GM19238 (cell line): ENCODE measurements around the gene ARMS2.

Source experiments
- DNase-seq: peaks from one replicate; pipeline ENCODE4 v3.0.0; 2011; ENCODE audit warnings: low spot score; ENCODE audit not compliant: insufficient read length

Gene ARMS2, protein sequence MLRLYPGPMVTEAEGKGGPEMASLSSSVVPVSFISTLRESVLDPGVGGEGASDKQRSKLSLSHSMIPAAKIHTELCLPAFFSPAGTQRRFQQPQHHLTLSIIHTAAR

DNA sequence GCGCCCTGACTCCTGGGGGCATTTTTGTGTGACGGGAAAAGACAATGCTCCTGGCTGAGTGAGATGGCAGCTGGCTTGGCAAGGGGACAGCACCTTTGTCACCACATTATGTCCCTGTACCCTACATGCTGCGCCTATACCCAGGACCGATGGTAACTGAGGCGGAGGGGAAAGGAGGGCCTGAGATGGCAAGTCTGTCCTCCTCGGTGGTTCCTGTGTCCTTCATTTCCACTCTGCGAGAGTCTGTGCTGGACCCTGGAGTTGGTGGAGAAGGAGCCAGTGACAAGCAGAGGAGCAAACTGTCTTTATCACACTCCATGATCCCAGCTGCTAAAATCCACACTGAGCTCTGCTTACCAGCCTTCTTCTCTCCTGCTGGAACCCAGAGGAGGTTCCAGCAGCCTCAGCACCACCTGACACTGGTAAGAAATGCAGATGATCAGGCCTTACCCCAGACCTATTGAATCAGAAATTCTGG lies at the start of gene ARMS2:
TSS of gene ARMS2 (plus strand) at position 51 of the 478 bp plus-strand sequence. CDS start at position 126, 75 bp downstream.
- DNase-seq, result no peak

DNA sequence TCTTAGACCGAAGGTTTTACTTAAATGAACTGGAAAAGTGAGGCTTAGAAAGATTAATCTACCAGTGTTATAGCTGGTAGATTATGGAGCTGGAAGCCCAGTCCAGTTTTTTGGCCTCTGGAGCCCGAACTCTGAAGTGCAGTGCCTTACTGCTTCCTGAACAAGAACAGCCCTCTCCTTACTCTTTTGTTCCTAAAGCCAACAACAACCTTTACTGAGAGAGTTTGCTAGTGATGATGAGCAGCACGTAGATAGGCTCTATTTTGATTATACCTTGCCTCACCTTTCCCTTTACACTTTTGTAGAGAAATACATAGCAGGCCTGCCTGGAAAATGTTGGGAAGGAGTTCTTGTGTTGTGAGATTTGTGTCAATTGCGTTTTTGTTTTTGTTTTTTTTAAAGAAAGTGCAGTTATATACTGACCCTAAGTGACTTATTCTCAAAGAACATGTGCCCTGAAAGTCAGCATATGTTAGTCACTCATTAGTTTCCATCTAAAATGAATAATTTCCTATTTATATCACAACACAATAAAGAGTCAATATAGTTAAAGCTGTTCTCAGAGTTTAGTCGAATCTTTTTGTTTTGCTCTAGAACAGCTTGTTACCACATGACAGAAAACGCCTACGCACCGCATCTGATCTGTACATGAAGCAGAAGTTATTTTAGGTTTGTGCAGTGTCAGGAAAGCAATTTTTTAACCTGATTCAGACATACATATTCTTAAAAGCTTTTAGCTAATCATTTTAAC lies 46.9 kb upstream of the ARMS2 start:
- no peak for DNase-seq

DNA sequence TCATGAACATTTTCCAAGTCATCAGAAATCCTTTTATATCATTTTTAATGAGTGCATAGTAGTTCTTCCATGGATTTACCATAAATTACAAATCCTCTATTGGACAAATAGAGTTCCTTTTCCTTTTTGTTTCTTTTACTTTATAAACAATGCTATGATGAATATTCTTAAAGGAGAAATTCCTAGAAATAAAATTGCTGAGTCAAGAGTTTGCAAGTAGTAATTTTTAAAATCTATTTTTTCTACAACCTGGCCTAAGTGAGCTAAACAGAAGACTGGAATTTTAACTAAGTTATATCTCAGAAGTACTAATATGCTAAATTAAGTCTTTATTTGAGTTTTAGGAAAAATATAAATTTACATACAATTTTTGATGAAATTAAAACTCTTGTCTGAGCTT lies 41.1 kb upstream of the ARMS2 start:
- DNase-seq, result no peak

DNA sequence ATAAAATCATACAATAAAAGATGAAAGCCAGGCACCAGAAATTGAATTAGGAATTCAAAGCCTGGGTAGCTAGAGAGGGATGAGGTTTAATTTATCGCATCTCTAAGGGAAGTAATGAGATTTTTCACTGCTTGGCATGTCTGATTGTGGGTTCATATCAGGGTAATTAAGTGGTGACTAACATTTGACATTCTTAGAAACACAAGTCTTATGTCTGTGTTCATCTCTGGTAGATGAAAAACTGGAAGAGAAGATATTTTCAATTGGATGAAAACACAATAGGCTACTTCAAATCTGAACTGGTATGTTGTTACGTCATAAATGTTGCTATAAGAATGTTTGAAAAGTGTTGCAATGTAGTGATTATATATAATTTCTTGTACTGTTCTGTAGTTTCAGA lies 36.8 kb upstream of the ARMS2 start:
- DNase-seq, result no peak

DNA sequence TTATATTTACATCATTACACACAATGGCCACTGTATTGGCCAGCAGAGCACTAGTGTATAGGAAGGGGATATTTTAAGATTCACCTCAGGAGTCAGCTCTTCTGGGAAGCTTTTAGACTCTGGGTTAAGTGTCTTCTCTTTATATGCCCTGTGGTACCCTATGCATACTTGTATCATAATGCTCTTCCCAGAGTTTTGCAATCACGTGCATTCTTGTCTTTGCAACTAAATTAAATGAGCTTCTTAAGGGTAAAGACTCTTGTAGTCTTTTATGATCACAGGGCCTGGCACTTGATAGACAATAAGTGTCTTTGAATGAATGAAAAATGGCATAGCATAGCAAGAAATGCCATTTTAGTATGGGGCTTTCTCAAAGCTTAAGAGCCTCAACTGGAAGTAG lies 35.4 kb upstream of the ARMS2 start:
- no peak for DNase-seq

DNA sequence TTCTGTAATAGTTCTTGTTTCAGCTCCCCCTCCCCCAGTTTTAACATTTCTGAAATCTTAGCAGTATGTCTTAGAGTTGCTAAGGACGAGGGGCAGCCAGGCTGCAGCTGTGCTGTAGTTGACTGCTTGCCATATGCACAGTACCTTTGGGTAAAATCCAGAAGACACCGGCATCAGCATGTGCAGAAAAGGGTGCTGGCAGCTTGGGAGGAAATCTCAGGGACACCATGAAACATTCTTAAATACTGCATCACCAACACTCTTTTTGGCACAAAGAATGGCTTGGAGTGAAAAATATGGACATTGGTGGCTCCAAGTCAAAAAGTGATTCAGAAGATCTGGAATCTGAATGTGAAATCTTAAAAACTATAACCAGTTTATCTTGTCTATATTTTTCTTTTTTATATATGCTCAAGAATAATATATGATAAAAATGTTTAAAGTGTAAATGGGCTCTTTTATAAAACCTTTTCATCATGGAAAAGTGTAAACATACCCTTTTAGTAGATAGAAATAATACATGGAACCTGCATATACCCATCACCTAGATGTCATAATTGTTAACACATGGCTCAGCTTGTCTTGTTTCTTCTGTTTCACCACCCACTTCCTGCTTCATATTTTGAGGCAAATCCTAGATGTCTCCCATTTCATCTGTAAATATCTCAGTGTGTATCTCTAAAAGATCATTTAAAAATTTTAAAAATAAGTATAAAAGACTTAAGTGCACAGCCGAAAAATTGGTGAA lies 34.4 kb upstream of the ARMS2 start:
- no peak for DNase-seq

DNA sequence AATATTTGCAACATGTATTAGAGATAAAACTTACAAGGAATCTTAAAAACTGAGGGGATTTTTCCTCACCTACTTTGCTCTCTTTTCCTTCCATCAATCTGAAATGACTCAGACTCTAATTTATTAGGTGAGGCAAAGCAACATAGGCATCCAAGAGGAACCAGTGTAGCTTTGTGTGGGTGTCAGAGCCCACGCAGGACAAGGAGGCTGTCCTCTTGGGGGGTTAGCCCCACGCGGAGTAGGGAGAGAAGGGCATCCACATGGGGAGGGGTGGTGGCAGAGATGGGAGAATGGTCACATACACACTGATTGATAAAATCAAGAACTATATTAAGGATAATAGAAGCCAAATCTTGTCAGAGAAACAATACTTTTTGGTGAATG lies 33.8 kb upstream of the ARMS2 start:
- no peak for DNase-seq

DNA sequence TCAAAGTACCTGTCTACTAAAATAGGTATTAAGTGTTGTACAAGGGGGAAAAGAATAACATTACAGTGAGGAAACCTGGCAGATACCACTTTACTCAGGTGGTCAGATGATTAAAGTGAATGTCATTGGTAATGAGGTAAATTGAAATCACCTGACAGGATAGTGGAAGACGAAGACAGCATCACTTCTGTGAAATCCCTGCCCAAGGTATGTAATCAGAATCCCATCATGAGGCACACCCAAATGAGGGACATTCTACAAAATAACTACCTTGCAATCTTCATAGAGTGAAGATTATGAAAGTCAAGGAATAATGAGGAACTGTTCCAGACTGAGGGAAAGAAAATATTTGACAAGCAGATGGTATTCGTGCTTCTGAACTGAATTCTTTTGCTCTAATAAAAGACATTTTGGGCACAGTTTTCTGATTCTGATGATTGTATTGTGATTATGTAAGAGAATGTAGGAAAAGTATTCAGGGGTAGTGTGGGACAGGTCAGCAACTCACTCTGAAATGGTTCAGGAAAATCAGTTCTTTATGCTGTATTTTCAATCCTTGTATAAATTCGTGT lies 33.3 kb upstream of the ARMS2 start:
- no peak for DNase-seq

DNA sequence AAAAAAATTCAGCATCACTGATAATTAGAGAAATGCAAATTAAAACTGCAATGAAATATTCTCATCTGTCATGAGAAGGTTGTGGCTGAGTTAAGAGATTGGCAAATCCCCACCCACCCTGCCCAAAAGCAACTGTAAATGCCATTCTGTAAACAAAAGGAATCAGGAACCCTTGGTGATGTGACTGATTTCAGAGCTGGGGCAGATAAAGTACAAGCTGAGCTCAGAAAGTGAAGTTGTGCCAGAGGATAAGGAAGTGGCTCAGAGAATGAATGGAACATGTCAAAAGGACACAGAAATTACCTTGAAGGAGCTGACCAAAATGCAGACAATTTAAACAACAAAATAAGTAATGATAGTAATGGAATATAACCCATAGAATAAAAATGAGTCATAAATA lies 32.7 kb upstream of the ARMS2 start:
- DNase-seq, result no peak

DNA sequence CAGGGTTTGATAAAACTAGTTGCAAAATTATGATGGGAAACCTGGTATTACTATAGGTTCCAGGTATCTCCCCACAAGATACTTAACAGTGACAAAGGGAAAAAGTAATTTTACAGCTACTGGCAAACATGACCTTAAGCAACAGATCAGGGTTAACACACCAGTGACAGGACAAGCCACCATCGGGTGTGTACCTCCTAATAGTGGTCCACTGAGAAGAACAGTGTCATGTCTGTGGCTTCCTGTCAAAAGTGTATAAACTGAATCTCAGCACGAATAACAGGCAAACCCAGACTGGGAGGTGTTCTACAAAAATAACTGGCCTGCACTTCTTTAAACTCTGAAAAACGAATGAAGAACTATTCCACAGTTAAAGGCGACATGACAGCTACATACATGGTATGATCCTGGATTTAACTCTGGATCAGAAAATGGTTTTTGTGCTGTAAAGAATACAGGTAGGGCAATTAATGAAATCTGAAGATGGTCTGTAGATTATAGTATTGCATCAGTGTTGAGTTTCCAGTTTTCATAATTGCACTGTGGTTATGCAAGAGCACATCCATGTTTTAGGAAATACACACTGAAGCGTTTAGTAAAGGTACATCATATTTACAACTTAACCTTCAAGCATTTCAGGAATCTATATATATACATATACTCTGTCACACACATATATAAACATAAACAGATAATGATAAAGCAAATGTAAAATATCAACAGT lies 32.0 kb upstream of the ARMS2 start:
- DNase-seq, result no peak

DNA sequence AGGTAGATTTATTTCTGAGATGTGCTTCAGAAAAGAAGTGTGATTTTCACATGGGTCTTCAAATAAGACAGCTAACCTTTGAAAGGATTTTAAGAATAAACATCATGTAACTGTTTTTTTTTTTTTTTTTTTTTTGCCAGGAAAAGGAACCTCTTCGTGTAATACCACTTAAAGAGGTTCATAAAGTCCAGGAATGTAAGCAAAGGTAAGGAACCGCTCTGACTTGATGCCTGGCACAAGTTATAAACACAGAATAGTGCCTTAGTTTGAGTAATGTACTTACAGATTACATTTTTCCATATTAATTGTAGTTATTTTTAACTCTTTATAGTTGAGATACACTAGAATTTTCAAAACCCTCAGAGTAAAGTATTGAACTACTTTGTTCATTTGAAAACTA lies 30.4 kb upstream of the ARMS2 start:
- no peak for DNase-seq

DNA sequence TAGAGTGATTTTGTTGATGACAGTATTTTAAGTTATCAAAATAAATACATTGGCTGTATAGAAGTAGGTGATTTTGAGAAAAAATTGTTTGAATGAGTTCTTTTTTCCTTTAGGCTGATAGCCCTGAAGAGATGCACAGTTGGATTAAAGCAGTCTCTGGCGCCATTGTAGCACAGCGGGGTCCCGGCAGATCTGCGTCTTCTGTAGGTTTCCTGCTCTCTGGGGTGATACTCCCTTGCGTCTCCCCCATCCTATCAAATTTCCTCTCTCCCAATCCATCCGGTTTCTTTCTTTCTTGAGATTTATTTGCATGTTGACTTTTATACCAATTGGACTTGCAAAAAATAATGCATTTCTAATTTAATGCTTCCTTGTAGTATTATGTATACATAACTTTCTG lies 27.6 kb upstream of the ARMS2 start:
- no peak for DNase-seq

DNA sequence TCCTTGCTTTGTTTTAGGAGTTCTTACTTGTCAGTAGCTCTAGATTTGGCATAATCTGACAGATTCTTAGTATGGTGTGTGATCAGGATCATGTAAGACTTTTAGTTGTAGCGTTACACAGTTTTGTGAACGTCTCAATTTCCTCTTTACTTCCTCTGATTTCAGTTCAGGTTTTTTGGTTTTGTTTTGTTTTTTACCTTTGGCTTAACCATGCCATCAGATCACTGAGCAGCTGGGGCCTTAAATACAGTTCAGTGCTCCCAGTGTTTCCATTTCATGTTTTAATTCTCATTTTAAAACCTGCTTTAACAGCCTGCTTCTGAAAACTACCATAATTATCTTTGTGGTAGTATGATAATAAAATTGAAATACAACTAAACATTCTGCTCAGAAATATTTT lies 27.2 kb upstream of the ARMS2 start:
- DNase-seq, result no peak

DNA sequence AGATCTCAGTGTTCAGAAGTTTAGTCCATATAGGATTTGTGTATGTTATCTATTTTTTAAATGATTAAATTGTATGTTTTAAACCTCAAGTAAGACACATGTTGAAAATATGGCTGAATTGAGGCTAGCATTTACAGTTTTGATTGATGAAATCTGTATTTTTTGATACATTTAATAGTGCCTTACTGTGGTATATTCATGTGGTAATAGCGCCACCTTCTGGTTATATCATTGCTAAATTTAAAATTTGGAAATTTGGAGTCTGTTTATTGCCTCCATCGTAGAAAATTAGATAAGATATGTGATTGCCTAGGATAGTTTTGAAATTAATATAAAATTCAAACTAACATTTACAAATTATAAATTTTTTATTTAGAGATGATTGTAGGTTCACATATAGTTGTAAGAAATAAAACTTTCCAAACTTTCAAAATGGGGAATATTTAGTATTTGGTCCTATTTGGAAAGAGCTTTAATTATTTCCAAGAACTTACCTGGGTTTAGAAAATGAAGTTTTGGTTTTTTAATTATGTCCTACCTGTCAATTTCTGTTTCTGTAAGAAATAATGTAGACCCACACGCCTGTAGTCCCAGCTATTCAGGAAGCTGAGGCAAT lies 19.1 kb upstream of the ARMS2 start:
- DNase-seq, result no peak

DNA sequence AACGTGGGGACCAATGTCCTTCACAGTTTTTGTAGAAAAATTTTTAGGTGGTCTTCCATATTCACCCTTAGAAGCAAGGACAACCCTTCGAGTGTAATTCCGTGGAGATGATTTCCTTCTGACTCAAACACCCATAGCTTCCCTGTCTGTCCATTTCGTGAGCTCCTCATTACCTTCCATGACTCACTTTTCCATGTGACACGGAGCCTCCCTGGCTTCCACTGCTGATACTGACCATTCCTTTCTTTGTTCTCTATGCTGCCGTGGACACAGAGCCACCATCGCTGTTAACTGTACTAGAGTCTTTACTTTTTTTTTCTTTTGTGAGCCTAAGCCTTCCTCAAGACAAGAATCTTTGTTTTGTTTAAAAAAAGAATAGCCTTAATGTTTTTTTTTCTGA lies 12.5 kb upstream of the ARMS2 start:
- DNase-seq, result no peak

DNA sequence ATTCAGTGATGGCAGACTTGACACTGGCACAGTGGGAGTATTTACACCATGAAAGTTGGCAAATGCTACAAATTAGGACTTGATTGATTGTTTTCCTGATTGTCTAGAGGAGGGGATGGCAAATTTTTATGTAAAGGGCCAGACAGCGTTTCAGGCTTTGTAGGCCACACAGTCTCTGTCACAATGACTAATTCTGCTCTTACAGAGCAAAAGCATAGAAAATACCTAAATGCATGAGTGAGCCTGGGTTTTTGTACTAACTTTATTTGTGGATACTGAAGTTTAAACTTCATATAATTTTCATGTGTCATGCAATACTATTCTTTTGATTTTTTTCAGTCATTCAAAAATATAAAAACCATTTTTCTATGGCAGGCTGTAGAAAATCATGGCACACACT lies 9.0 kb upstream of the ARMS2 start:
- no peak for DNase-seq

DNA sequence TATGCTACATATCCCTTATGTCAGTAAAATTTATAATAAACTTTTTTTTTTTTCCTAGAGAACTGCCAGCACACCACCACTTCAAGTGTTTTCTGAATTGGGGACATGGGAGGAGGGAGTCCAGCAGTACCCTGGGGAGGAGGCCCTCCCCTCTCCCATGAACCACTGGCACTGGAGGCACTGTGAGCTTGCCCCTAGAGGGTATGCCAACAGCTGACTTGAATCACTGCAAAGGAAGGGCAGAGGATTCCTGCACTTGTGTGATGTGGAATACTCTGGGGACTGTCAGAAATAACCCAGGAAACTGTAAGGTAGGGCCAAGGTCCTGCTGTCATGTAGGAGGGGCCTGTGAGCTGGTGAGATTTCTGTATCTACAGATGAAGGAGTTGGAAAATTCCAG lies 8.5 kb upstream of the ARMS2 start:
- no peak for DNase-seq

DNA sequence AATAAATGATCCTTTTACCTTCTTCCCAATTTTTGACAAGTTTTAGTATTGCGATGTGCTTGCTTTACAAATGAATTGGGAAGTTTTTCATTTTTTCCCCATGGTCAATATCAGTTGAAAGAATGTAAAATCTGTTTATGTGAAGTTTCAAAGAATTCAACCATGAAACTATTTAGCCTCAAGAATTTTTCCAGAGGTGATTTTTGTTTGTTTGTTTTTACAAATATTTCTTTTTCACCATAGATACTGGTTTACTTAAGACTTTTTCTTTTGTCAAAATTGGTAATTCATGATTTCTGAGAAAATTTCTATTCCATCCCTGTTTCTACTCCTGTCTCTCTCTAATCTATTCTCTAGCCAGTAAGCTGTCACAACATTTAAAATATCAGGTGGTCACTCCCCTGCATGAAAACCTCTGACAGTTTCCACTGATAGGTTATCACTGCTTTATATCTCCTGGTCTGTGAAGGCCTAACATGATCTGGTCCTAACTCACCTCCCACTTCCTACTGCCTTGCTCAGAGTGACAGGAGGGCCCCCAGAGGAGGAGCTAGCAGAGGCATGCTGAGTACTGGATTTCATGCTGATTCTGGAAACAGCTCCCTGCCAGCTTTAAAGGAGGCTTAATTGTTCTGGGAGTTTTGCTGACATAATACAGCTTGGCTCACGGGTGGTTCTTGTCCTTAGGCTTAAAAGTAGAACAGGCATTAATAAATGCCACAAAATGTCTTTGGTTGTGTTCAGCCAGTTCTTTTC lies 7.6 kb upstream of the ARMS2 start:
- DNase-seq, result no peak

DNA sequence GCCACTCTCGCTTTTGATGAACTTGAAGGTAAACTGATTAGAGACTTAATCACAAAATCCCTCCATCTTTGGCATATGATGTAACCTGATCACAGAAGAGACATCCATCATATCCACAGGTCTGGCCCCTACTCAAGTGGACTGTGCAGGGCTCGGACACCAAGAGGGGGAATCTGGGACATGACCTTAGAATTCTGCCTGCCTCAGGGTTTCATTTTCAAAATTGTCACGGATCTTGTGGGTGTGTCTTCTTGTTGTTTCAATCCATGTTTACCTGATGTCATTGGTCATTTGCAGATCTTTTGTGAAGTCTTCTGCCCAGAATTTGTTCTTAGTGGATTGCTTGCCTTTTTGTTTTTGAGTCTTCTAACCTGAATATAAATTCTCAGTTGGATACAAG lies 5.9 kb upstream of the ARMS2 start:
- DNase-seq, result no peak

DNA sequence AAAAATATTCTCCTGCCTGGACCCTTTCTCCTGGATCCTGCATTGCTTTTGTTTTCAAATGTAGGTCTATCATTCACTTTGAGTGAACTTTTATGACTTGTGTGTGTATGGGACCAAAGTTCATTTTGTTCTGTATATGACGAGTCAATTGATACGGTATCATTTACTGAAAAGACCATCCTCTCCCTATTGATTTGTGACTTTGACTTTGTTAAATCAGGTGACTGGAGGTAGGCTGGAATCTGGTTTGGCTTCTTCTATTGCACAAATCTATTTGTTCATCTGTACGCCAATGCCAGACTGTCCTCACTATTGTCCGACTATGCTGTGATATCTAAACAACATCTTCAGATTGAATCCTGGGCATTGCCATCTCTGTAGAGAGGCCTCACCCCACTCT lies 5.3 kb upstream of the ARMS2 start:
- DNase-seq, result no peak
